ENCODE data around the gene RMDN2.

DNA sequence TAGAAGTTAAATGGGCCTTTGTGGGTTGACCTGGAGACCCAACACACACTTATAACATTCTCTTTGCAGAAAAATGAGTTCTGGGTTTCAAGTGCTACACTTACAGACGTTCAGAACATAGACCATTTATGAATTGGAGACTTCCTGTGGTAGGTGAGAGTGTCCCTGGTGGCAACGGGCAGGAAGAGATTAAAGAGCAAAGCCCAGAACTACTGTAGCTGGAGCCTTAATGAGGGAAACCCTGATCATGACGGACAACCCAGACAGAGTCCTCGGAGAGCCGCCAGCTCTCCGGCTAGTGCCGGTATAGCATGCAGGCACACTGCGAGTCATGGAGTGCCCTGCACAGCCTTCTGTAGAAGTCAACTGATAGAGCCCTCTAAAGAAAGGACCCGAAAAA, 44.5 kb upstream of the RMDN2 start:
- TF ChIP-seq, protein P1, sequence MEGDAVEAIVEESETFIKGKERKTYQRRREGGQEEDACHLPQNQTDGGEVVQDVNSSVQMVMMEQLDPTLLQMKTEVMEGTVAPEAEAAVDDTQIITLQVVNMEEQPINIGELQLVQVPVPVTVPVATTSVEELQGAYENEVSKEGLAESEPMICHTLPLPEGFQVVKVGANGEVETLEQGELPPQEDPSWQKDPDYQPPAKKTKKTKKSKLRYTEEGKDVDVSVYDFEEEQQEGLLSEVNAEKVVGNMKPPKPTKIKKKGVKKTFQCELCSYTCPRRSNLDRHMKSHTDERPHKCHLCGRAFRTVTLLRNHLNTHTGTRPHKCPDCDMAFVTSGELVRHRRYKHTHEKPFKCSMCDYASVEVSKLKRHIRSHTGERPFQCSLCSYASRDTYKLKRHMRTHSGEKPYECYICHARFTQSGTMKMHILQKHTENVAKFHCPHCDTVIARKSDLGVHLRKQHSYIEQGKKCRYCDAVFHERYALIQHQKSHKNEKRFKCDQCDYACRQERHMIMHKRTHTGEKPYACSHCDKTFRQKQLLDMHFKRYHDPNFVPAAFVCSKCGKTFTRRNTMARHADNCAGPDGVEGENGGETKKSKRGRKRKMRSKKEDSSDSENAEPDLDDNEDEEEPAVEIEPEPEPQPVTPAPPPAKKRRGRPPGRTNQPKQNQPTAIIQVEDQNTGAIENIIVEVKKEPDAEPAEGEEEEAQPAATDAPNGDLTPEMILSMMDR (IDR thresholded peaks at IDR 0.05): no peak
- no peak for TF ChIP-seq POLR2A (IDR thresholded peaks at IDR 0.05)
